HG02678 (cell line): Measurements from ENCODE around the gene WNT6.

Source experiments
- ATAC-seq: cut with Tn5 transposase; IDR thresholded peaks from one replicate; pipeline ENCODE4 v1.9.1; 2021; ENCODE audit warnings: mild to moderate bottlenecking, moderate library complexity; ENCODE audit not compliant: unreplicated experiment

Gene WNT6

GRCh38 chr2:218891275-218892135 is 31.9 kb downstream of the WNT6 start:
- no peak for ATAC-seq

DNA sequence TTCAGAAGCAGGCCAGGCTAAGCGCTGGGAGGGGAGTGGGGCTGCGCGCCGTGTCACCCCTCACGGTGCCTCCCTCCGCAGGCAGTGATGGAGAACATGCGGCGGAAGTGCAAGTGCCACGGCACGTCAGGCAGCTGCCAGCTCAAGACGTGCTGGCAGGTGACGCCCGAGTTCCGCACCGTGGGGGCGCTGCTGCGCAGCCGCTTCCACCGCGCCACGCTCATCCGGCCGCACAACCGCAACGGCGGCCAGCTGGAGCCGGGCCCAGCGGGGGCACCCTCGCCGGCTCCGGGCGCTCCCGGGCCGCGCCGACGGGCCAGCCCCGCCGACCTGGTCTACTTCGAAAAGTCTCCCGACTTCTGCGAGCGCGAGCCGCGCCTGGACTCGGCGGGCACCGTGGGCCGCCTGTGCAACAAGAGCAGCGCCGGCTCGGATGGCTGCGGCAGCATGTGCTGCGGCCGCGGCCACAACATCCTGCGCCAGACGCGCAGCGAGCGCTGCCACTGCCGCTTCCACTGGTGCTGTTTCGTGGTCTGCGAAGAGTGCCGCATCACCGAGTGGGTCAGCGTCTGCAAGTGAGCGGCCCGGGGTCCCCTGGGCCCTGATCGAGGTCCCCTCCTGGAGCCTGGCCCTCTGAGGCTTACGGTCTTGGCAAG is 33.2 kb downstream of the WNT6 start:
- ATAC-seq, result peak; percentile 48

GRCh38 chr2:218893349-218894150 is 33.9 kb downstream of the WNT6 start:
- ATAC-seq, result no peak

- ATAC-seq, result no peak
Measured at GRCh38 chr2:218894151-218894879, 34.7 kb downstream of the WNT6 start.

GRCh38 chr2:218894880-218895157 is 35.2 kb downstream of the WNT6 start:
- ATAC-seq, result no peak

GRCh38 chr2:218895326-218895725 is 35.7 kb downstream of the WNT6 start:
- no peak for ATAC-seq

- ATAC-seq, result peak; percentile 6
Measured at GRCh38 chr2:218895759-218896500, 36.3 kb downstream of the WNT6 start.

DNA sequence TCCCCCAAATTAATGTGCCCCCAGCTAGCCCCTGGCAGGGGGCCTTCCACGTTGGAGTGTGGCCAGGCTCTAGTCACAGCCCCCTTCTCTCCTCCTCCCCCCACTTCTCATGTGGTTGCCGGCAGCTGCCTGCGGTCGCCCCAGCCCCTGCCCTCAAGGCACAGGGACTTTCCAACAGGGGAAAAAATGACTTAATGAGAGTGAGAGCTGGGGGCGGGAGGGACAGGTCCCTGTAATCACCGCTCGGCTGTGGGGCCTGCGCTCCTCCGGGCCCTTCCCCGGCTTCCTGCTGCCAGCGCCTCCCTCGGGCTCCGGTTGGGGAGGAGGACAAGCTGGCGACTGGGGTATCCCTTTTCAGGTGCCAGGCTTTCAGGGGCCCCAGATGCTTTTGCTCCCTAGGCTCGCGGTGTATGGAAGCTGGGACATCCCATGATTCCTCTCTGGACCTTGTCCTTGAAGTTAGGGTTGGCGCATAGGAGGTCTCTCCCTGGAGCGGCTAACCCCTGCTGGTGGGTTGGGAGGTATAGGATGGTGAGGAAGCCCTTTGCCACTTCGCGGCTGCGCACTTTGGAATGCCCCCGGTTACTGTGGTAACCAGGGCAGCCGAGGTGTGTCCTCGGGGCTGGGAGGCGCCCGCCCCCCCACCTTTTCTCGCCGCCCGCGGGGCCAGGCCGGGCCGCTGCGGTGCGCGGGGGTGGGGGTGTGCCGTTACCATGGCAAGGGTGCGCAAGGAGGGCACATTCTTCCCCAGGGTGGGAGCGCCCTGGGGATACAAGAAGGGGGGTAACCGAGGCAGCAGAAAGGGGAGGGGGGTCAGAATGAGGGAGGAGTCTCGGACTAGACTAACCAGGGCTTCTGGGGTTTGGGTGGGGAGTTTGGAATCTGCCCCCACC is 37.1 kb downstream of the WNT6 start:
- ATAC-seq, result peak; percentile 62

- no peak for ATAC-seq
Measured at GRCh38 chr2:218897394-218898108, 37.9 kb downstream of the WNT6 start.

DNA sequence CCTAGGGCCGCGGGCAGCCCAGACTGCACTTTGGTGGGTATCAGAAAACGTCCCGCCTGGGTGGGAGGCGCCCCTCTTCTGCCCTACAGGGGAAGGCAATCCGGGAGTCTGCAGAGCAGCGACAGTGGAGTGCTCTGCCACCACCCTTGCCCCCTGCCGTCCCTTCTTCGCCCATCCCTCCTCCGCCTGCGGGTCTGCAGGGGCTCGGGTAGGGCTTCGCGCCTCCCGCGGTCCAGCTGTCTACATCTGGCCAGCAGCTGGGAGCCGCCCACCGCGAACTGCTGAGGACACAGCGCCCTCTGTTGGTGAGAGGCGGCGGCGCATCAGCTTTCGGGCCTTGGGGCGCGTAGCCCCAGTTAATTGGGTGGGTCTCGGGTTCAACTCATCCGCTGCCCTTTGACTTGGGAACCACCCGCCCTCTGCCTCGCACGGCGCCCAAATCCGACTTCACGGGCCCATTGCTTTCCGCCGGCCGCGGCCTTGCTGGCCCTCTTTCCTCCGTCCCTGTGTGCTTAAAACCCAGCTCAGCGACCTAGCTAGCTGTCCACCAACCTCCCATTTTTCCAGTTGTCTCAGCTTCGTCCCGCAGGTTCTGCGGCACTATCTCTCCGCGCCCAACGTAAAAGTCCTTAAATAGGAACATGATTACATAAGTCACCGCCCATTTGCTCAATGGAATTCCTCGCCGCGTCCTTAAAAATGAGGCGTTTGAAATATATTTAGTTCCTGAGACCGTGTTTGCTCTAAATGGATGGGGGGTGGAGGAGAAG is 38.7 kb downstream of the WNT6 start:
- ATAC-seq, result peak; percentile 36

DNA sequence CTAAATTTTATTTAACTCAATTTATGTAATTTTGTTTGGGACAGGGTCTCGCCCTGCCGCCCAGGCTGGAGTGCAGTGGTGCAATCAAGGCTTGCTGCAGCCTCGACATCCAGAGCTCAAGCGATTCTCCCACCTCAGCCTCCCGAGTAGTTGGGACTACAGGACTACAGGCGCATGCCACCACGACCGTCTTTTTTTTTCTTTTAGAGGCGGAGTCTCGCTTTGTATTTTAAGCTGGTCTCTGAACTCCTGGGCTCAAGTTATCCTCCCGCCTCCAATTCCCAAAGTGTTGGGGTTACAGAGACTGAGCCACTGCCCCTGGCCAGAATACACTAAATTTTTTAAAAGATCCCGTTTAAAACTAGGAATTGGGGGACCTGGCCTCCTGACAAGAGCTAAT is 39.5 kb downstream of the WNT6 start:
- no peak for ATAC-seq

DNA sequence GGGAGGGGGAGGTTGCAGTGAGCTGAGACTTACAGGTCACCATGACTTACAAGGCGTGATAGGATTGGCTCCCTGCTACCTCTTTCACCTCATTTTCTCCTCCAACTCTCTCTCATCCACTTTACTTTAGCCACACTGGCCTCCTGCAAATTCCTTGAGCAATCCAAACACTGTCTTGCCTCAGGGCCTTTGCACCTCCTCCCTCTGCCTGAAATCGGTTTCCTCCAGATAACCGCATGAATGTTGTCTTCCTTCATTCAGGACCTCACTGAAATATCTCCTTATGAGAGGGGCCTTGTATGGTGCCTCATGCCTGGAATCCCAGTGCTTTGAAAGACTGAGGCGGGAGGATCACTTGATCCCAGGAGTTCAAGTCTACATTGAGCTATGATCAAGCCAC is 42.8 kb downstream of the WNT6 start:
- no peak for ATAC-seq

DNA sequence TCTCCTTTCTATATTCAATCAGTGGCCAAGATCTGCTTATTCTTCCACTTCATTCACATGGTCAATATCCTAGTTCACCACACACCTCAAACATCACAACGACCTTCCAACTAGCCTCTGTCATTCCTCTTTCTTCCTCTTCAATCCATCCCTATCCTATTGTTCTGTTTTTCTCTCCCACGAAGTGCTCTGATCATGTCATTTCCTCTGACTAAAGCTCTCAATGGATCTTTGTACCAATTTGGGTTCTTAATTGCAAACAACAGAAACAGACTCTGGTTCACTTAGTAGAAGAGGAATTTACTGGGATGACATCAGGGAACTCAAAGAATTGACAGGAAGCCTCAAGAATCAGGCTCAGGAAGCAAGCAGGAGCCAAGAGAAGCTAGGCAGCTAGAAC is 44.6 kb downstream of the WNT6 start:
- no peak for ATAC-seq

DNA sequence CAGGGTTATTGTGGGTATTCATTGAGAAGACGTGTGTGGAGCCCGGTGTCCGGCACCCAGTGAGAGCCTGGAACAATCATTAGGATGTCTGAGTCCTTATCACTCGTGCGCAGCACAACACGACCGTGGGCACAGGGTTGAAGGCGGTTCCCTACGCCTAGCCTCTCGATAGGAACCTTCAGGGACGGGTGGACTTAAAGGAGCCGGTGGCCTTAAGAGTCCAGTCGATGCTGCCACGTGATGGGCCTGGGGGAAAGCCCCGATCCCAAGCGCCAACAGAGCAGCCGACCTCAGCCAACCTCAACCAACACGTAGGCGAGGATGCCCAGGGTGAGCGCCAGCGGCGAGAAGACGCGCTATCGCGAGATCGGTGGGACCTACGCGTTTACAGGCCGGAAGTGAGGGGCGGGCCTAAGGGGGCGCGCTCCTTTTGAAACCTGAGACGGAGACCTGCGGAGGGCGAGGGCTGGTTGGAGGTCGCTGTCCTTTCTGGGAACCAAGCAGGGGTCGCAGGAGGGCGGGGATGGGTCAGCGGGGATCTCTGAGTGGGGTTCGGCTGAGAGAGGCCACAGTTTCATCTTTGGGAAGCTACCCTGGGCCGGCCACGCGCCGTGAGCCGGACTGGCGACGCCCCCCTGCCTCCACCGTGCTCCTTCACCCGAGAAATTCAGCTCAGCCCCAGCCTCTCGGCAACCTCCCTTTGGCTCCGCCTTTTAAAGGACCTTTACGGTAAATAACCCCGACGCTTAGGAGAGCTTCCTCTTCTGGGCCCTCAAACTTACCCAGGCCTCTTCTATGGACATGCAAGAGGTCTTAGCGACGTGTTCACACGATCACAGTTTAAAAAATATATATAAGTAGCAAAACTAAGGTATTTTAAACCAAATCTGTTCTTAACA is 49.4 kb downstream of the WNT6 start:
- ATAC-seq, result peak; percentile 96

DNA sequence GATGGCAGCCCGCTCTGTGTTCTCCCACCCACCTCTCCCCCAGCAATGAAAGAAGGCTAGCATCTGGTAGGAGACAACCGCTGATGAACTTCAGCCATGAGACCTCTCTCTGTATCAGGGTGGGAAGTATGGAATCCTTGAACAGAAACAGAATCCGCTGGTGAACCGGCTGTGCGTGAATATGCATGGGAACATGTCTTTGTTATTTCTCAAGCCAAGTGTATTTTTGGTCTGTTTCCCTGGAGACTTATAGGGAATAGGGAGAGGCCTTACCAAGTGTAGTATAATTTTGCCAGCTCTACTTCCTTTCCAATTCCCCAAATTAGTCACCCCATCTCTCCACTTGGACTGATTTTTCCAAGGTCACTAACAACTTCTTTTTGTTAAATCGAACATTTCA is 51.1 kb downstream of the WNT6 start:
- no peak for ATAC-seq

DNA sequence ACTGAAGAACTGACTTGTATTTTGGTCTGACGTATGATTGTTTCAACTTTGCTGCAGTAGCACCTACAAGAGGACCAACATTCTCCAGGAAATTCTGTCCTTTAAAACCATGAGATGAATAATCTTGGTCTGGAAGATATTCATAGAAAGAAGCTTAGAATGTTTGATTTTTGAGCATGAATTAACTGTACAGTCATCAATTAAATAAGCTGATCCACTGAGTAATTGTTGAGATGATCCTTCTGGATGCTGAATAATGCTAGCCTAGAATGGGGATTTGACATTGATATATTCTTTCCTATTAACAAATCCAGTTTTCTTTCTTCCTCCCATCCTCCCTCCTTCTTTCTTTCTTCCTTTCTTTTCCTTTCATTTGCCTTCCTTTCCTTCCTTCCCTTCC is 60.9 kb downstream of the WNT6 start:
- no peak for ATAC-seq
